ENCODE data around the gene MARCHF7. TPM values are rescaled to one million over a fixed set of nuclear protein-coding genes. Genes with fewer than 3 reads are reported as not detected.

Gene MARCHF7
- total RNA-seq, 4 donors from 2014 or later, result 101 to 132 (median 103) TPM

- no peak for DNase-seq
- peaks cover 0 to 30% (median 20%) of the 10 kb centered on the region in 3 donors for H3K4me1 ChIP-seq
- peaks cover 5 to 93% (median 22%) of the 10 kb centered on the region in 3 donors for H3K36me3 ChIP-seq
- 41 to 61% methylated on average over 1 of the region's 1 CpG for WGBS, 2 donors
- H3K27ac ChIP-seq, result no peak overlapping the region
- H3K9me3 ChIP-seq, result no peaks in the 10 kb centered on the region
- H3K4me3 ChIP-seq, result no peak overlapping the region
- no peak for TF ChIP-seq POLR2A (IDR thresholded peaks at IDR 0.05)
- TF ChIP-seq, protein P1, sequence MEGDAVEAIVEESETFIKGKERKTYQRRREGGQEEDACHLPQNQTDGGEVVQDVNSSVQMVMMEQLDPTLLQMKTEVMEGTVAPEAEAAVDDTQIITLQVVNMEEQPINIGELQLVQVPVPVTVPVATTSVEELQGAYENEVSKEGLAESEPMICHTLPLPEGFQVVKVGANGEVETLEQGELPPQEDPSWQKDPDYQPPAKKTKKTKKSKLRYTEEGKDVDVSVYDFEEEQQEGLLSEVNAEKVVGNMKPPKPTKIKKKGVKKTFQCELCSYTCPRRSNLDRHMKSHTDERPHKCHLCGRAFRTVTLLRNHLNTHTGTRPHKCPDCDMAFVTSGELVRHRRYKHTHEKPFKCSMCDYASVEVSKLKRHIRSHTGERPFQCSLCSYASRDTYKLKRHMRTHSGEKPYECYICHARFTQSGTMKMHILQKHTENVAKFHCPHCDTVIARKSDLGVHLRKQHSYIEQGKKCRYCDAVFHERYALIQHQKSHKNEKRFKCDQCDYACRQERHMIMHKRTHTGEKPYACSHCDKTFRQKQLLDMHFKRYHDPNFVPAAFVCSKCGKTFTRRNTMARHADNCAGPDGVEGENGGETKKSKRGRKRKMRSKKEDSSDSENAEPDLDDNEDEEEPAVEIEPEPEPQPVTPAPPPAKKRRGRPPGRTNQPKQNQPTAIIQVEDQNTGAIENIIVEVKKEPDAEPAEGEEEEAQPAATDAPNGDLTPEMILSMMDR (IDR thresholded peaks at IDR 0.05), result no peak
- intact Hi-C loops (cut with DNase I), result no loop called here
- H3K27me3 ChIP-seq, result no peaks in the 10 kb centered on the region
These were observed 46.4 kb downstream of the MARCHF7 start for GRCh38 chr2:159758686-159759085.

DNA sequence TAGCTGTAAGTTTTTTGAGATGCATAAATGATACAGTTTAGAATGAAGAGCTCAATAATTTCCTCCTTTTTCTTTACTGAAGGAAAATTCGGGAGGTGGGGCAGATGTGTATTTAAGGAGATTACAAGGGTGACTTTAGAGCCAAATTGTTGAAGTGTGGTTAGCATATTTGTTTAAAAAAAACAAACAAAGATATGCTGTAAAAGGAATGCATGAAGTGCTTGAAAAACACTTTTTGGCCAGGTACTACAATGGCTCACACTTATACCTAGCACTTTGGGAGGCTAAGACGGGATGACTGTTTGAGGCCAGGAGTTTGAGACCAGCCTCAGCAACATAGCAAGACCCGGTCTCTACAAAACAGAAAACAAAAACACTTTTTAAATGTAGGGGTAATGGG is 47.3 kb downstream of the MARCHF7 start:
- intact Hi-C loops (cut with DNase I), result no loop called here
- H3K27me3 ChIP-seq, result no peaks in the 10 kb centered on the region
- no peak for TF ChIP-seq POLR2A (IDR thresholded peaks at IDR 0.05)
- TF ChIP-seq, protein P1 (IDR thresholded peaks at IDR 0.05), result no peak
- H3K36me3 ChIP-seq, result peaks cover 5 to 93% (median 22%) of the 10 kb centered on the region in 3 donors
- H3K4me1 ChIP-seq, result peaks cover 0 to 22% (median 20%) of the 10 kb centered on the region in 3 donors
- H3K4me3 ChIP-seq, result no peak overlapping the region
- no peaks in the 10 kb centered on the region for H3K9me3 ChIP-seq
- WGBS, 2 donors, result 66 to 80% methylated on average over 3 of the region's 3 CpGs
- H3K27ac ChIP-seq, result no peak overlapping the region
- DNase-seq, result no peak

- no peak overlapping the region for H3K27ac ChIP-seq
- intact Hi-C loops (cut with DNase I), result no loop called here
- no peak for DNase-seq
- H3K4me1 ChIP-seq, result peaks cover 0 to 17% (median 15%) of the 10 kb centered on the region in 3 donors
- no peak overlapping the region for H3K4me3 ChIP-seq
- peaks cover 5 to 93% (median 22%) of the 10 kb centered on the region in 3 donors for H3K36me3 ChIP-seq
- no peaks in the 10 kb centered on the region for H3K27me3 ChIP-seq
- H3K9me3 ChIP-seq, result no peaks in the 10 kb centered on the region
- TF ChIP-seq POLR2A (IDR thresholded peaks at IDR 0.05), result no peak
- TF ChIP-seq, protein P1 (IDR thresholded peaks at IDR 0.05), result no peak
These were observed 48.0 kb downstream of the MARCHF7 start for GRCh38 chr2:159760326-159760725.

DNA sequence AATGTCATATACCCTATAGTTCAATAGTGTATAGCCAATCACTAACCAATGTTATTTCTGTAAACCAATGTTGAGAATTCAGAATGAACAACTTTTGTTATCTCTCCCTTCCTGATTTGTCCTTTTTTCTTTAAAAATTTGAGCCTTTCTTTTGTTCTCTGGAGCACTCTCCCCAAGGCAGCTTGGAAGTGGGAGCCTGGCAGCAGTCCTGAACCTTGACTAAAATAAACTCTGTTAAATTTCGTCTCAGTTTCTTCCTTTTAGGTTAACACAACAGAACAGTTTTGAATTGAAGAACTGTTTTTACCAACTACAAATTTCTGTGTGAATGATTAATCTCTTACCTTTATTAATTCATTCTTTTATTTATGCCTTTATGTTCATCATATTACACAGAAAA is 49.8 kb downstream of the MARCHF7 start:
- 43 to 50% methylated on average over 1 of the region's 1 CpG for WGBS, 2 donors
- TF ChIP-seq, protein P1 (IDR thresholded peaks at IDR 0.05), result no peak
- TF ChIP-seq POLR2A (IDR thresholded peaks at IDR 0.05), result no peak
- H3K27me3 ChIP-seq, result no peaks in the 10 kb centered on the region
- no peak overlapping the region for H3K27ac ChIP-seq
- intact Hi-C loops (cut with DNase I), result no loop called here
- DNase-seq, result no peak
- peaks cover 0 to 7% (median 6%) of the 10 kb centered on the region in 3 donors for H3K4me1 ChIP-seq
- no peaks in the 10 kb centered on the region for H3K9me3 ChIP-seq
- no peak overlapping the region for H3K4me3 ChIP-seq
- peaks cover 5 to 99% (median 21%) of the 10 kb centered on the region in 3 donors for H3K36me3 ChIP-seq

Other genes starting within 250 kb of the MARCHF7 start
- gene BAZ2B, start 96.0 kb upstream of the MARCHF7 start, total RNA-seq, result 10 to 100 TPM; 41.6 to 94.6 (median 54.1) TPM
- 10 to 100 TPM in 2 of 4 donors, 1 to 10 TPM in 2; 3.2 to 46.0 (median 11.7) TPM for gene CD302, start 85.7 kb downstream of the MARCHF7 start, total RNA-seq
- gene LY75, start 192.2 kb downstream of the MARCHF7 start, total RNA-seq, result 10 to 100 TPM in 1 of 4 donors, 1 to 10 TPM in 3; 2.1 to 11.8 (median 5.7) TPM

Data from esophagus squamous epithelium (tissue), 5 donors.